Vagina (tissue), 2 donors: Measurements from ENCODE around the gene RPE65.

ENCODE experiments used
- POLR2A ChIP-seq, 2 donors: fragments of 450-650 bp; IDR thresholded peaks; one replicate each; pipeline ENCODE4 v1.6.1; 2017; ENCODE audit warnings: antibody characterized with exemption in 2 of 2, mild to moderate bottlenecking in 2 of 2, moderate library complexity in 2 of 2
- TF ChIP-seq, protein P1 (sequence below), 3 experiments: fragments of 450-650 bp in 2 of 3; fragments of 200-600 bp in 1 of 3; sonication (generic) in 1 of 3; IDR thresholded peaks; one replicate each; pipeline ENCODE4 v1.5.1; 2017 to 2019; ENCODE audit warnings: antibody characterized with exemption in 3 of 3, mild to moderate bottlenecking in 2 of 3, moderate library complexity in 2 of 3

DNA sequence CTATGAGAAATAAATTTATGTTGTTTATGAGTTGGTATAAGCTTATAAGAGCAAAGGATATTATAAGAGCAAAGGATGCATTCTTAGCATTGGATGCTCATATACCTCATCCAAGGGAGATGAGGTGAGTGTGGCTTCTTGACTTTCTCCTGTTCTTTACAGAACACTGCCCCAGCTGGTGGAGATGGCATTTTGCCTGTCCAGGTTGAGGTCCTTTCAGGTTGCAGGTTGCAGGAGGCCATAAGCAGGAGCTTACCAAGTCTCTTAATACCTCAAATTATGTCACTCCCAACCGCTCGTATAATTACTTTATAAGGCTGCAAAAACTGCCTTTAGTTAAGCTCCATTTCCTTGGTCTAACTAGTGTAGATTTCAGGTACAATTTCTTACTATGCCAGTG lies 66.7 kb downstream of the RPE65 start:
- TF ChIP-seq POLR2A (IDR thresholded peaks at IDR 0.05) = no peak
- TF ChIP-seq, protein P1, sequence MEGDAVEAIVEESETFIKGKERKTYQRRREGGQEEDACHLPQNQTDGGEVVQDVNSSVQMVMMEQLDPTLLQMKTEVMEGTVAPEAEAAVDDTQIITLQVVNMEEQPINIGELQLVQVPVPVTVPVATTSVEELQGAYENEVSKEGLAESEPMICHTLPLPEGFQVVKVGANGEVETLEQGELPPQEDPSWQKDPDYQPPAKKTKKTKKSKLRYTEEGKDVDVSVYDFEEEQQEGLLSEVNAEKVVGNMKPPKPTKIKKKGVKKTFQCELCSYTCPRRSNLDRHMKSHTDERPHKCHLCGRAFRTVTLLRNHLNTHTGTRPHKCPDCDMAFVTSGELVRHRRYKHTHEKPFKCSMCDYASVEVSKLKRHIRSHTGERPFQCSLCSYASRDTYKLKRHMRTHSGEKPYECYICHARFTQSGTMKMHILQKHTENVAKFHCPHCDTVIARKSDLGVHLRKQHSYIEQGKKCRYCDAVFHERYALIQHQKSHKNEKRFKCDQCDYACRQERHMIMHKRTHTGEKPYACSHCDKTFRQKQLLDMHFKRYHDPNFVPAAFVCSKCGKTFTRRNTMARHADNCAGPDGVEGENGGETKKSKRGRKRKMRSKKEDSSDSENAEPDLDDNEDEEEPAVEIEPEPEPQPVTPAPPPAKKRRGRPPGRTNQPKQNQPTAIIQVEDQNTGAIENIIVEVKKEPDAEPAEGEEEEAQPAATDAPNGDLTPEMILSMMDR (IDR thresholded peaks at IDR 0.05) = no peak
